ENCODE data around the gene GAPDHS.

DNA sequence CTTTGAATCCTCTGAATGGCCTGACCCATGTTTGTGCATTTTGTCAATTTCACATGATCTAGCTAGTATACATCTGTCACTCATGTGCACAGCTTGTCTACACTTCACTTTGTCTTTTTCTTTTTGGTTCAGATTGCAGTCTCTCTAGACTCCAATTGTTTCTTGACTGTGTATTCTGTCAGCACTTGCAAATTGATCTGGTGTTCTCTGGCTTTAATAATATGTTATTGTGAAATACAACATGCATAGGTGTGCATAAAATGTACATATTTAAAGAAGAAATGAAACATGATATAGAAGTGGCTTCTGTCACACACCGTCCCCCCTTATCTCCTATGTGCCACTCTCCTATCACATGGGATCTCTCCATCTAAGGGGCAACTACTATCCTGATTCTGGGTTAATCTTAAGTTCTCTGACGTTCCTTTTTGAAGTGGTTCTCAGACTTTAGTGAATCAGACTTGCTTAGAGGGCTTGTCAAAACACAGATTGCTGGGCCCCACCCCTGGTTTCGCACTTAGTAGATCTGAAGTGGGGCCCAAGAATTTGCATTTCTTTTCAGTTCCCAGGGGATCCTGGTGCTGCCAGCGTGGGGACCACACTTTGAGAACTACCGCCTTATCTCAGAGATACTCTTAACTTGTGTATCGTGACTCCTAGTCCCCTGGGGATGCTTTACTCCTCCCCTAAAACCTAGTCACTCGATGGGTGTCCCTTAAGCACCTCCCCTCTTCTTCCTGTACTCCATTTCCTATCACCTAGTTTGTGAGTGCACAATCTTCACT lies 48.8 kb upstream of the GAPDHS start:
- TF ChIP-seq, protein P1, sequence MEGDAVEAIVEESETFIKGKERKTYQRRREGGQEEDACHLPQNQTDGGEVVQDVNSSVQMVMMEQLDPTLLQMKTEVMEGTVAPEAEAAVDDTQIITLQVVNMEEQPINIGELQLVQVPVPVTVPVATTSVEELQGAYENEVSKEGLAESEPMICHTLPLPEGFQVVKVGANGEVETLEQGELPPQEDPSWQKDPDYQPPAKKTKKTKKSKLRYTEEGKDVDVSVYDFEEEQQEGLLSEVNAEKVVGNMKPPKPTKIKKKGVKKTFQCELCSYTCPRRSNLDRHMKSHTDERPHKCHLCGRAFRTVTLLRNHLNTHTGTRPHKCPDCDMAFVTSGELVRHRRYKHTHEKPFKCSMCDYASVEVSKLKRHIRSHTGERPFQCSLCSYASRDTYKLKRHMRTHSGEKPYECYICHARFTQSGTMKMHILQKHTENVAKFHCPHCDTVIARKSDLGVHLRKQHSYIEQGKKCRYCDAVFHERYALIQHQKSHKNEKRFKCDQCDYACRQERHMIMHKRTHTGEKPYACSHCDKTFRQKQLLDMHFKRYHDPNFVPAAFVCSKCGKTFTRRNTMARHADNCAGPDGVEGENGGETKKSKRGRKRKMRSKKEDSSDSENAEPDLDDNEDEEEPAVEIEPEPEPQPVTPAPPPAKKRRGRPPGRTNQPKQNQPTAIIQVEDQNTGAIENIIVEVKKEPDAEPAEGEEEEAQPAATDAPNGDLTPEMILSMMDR (IDR thresholded peaks at IDR 0.05): no peak
- TF ChIP-seq POLR2A (IDR thresholded peaks at IDR 0.05) (no peak), POLR2AphosphoS5 (IDR thresholded peaks at IDR 0.05; ENCODE audit: insufficient read depth in 1 of 2, low read depth in 1 of 2) (no peak)

Measured in vagina (tissue), 2 donors.